Stimulated activated CD4-positive, alpha-beta T cell treated with anti-CD3 and anti-CD28 coated beads, Interleukin-4, amount 100 ng/mL, for 4 hours (primary cell): ENCODE results near the gene SLC6A3.
A peak's percentile ranks its signal among the peaks of the same experiment; 100 is the strongest.
"Not testable (repeated sequence)": the region's sequence is repeated elsewhere in the genome, so short reads cannot be mapped to it uniquely, and the experiment has no call there.

Experiments
- DNase-seq, 2 experiments: peaks; one replicate each; pipeline ENCODE4 v3.0.0-alpha.2; 2020

The SLC6A3 gene

GRCh38 chr5:1385395-1386273, 59.6 kb downstream of the SLC6A3 start:
- DNase-seq: peak; percentile 73 to 86

GRCh38 chr5:1384521-1384920, 60.7 kb downstream of the SLC6A3 start:
- no peak for DNase-seq

GRCh38 chr5:1383886-1384401, 61.3 kb downstream of the SLC6A3 start:
- no peak for DNase-seq

GRCh38 chr5:1383344-1383743, 61.9 kb downstream of the SLC6A3 start:
- no peak for DNase-seq

GRCh38 chr5:1382248-1382700, 63.0 kb downstream of the SLC6A3 start:
- no peak for DNase-seq

- DNase-seq: no peak
Observed at GRCh38 chr5:1381370-1382247, 63.6 kb downstream of the SLC6A3 start.

GRCh38 chr5:1380910-1381309, 64.3 kb downstream of the SLC6A3 start:
- DNase-seq: no peak

GRCh38 chr5:1380011-1380817, 65.0 kb downstream of the SLC6A3 start:
- DNase-seq: peak; percentile 36 to 52

GRCh38 chr5:1378866-1379659, 66.2 kb downstream of the SLC6A3 start:
- no peak for DNase-seq

- no peak for DNase-seq
Observed at GRCh38 chr5:1378096-1378495, 67.1 kb downstream of the SLC6A3 start.

GRCh38 chr5:1376981-1377380, 68.3 kb downstream of the SLC6A3 start:
- no peak for DNase-seq

- no peak for DNase-seq
Observed at GRCh38 chr5:1375871-1376810, 69.1 kb downstream of the SLC6A3 start.

GRCh38 chr5:1374679-1375055, 70.6 kb downstream of the SLC6A3 start:
- DNase-seq: no peak

GRCh38 chr5:1374030-1374678, 71.1 kb downstream of the SLC6A3 start:
- no peak for DNase-seq

- not testable (repeated sequence) for DNase-seq
Observed at GRCh38 chr5:1371972-1372342, 73.3 kb downstream of the SLC6A3 start.

GRCh38 chr5:1371218-1371971, 73.8 kb downstream of the SLC6A3 start:
- no peak for DNase-seq

GRCh38 chr5:1370006-1370405, 75.2 kb downstream of the SLC6A3 start:
- no peak for DNase-seq

- DNase-seq: no peak
Observed at GRCh38 chr5:1368756-1369155, 76.5 kb downstream of the SLC6A3 start.

- DNase-seq: no peak
Observed at GRCh38 chr5:1368236-1368635, 77.0 kb downstream of the SLC6A3 start.
